ENCODE data around the gene ADAM19.

Gene ADAM19

DNA sequence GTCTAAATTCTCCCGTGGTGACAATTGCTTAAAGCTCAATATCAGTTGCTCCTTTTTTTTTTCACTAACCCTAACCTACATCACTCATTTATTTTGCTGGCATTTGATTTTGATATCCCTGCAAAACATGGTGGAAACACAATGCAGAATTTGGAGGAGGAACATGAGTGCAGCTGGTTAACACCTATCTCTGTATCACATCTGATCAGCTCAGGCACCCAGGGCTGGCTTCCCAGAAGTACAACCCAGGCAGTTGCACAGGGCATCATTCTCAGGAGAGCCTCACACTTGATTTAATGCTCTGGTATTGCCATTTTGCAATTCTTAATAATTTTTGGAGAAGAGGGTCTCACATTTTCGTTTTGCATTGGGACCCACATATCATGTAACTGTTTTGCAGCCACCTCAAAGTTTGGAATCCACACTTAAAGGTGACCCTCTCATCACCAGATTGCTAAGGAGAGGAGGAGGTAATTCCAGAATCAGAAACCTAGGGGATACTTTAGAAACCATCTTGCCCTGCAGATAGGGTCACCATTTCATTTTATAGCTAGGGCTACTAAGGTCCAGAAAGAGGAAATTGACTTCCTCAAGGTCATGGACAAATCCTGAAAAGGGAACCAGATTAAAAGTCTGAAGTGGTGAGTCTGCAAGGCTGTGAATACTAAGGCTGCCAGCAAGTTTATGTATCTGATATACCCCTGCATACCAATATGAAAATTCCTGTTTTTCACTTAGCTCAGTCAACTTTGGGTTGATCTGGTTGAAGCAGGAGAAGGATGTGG is 19.3 kb upstream of the ADAM19 start:
- Histone ChIP-seq H3K4me3 (ENCODE audit: low read length) (no peak overlapping the region), H3K9ac (ENCODE audit: low read length) (no peak overlapping the region), H3K9me3 (ENCODE audit: control insufficient read depth, low read length) (peaks cover 5% of the 10 kb centered on the region), H3K36me3 (ENCODE audit: control insufficient read depth, insufficient read depth, low read length, severe bottlenecking) (no peaks in the 10 kb centered on the region), H3K4me1 (ENCODE audit: control insufficient read depth, insufficient read depth, low read length) (no peaks in the 10 kb centered on the region), H3K27me3 (replicated peaks; ENCODE audit: control insufficient read depth, insufficient read depth, low read length) (no peaks in the 10 kb centered on the region)
- DNase-seq (ENCODE audit: low read depth), result no peak

DNA sequence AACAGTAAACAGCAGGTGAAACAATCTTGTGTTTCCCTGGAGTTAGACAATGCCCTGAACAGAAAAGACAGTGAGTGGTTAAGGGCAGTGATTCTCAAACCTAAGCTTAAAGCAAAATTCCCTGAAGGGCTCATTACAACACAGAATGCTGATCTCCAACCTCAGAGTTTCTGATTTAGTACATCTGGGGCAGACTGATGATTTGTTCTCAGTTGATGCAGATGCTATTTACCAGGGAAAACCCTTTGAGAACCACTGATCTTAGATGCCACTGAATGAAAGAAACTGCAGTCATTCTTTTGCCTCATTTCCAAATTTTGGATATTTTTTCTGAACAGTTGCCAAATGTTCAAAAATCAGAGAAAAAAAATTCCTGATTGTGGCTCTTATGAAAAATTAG is 18.7 kb upstream of the ADAM19 start:
- Histone ChIP-seq H3K9me3 (ENCODE audit: control insufficient read depth, low read length) (peaks cover 5% of the 10 kb centered on the region), H3K4me3 (ENCODE audit: low read length) (no peak overlapping the region), H3K27me3 (replicated peaks; ENCODE audit: control insufficient read depth, insufficient read depth, low read length) (no peaks in the 10 kb centered on the region), H3K4me1 (ENCODE audit: control insufficient read depth, insufficient read depth, low read length) (no peaks in the 10 kb centered on the region), H3K36me3 (ENCODE audit: control insufficient read depth, insufficient read depth, low read length, severe bottlenecking) (no peaks in the 10 kb centered on the region), H3K9ac (ENCODE audit: low read length) (no peak overlapping the region)
- DNase-seq (ENCODE audit: low read depth), result peak; percentile 32

DNA sequence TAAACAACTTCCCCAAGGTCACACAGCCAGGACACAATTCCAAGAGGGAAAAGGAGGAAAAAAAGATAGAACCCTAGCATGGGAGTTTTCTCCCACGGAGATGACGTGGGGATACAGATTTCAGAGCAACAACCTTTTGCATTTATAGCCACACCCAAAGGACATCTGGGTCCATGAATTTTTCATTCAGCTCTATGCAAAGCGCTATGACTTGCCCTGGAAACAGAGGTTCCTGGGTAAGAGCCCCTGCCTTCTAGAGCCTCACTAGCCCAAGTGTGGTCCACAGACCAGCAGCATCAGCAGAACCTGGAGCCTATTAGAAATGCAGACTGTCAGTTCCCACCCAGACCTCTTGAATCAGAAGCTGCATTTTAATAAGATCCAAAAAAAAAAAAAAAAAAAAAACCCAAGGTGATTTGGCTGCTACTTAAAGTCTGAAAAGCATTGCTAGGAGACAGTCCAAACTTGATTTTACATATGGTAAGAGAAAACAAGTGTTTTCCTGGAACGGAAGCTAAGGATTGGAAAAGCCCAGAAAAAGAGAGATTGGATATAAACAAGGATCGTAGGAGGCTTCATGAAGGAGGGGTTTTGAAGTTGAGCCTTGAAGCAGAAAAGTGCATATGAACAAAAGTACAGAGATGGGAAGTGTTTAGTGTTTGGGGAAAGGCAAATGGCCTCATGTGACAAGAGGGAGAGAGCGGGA is 17.6 kb upstream of the ADAM19 start:
- H3K27me3 ChIP-seq (replicated peaks; ENCODE audit: control insufficient read depth, insufficient read depth, low read length), result no peaks in the 10 kb centered on the region
- peaks cover 5% of the 10 kb centered on the region for H3K9me3 ChIP-seq (ENCODE audit: control insufficient read depth, low read length)
- H3K4me3 ChIP-seq (ENCODE audit: low read length), result no peak overlapping the region
- no peaks in the 10 kb centered on the region for H3K4me1 ChIP-seq (ENCODE audit: control insufficient read depth, insufficient read depth, low read length)
- DNase-seq (ENCODE audit: low read depth), result no peak
- H3K36me3 ChIP-seq (ENCODE audit: control insufficient read depth, insufficient read depth, low read length, severe bottlenecking), result no peaks in the 10 kb centered on the region
- no peak overlapping the region for H3K9ac ChIP-seq (ENCODE audit: low read length)

DNA sequence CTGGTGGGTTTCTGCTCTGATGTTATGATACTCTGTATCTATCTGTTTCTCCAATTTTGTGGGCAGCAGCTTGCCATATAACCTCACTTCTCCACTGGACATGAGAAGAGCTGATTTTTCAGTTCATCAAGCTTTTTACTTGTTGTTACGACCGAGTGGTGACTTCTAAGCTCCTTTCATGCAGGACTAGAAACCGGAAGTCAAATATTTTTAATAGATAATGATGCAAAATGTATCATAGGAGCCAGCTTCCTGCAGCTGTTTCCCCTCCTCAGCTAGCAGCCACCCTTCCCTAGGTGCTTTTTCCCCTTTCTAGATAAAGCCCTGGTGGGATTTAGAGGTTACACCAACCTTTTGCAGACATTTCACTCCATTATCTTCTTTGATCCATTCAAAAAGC is 17.0 kb upstream of the ADAM19 start:
- Histone ChIP-seq H3K4me3 (ENCODE audit: low read length) (no peak overlapping the region), H3K36me3 (ENCODE audit: control insufficient read depth, insufficient read depth, low read length, severe bottlenecking) (no peaks in the 10 kb centered on the region), H3K9me3 (ENCODE audit: control insufficient read depth, low read length) (peaks cover 5% of the 10 kb centered on the region), H3K9ac (ENCODE audit: low read length) (no peak overlapping the region), H3K27me3 (replicated peaks; ENCODE audit: control insufficient read depth, insufficient read depth, low read length) (no peaks in the 10 kb centered on the region), H3K4me1 (ENCODE audit: control insufficient read depth, insufficient read depth, low read length) (no peaks in the 10 kb centered on the region)
- DNase-seq (ENCODE audit: low read depth), result no peak

DNA sequence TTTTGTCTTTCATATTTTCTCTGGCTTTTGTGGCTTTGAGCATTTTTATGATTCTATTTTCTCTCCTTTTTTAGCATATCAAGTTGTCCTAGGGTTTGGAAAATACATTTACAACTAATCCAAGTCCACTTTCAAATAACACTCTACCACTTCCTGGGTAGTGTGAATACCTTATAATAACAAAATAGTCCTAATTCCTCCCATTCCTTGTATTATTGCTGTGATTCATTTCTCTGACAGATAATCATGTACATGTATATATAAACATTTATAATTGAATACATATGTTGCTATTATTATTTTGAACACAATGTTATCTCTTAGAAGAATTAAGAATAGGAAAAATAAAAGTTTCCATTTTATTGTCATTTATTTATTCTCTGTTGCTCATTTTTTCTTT is 14.9 kb upstream of the ADAM19 start:
- H3K36me3 ChIP-seq (ENCODE audit: control insufficient read depth, insufficient read depth, low read length, severe bottlenecking), result no peaks in the 10 kb centered on the region
- peaks cover 5% of the 10 kb centered on the region for H3K9me3 ChIP-seq (ENCODE audit: control insufficient read depth, low read length)
- no peak overlapping the region for H3K9ac ChIP-seq (ENCODE audit: low read length)
- peak; percentile 16 for DNase-seq (ENCODE audit: low read depth)
- H3K4me3 ChIP-seq (ENCODE audit: low read length), result no peak overlapping the region
- no peaks in the 10 kb centered on the region for H3K4me1 ChIP-seq (ENCODE audit: control insufficient read depth, insufficient read depth, low read length)
- no peaks in the 10 kb centered on the region for H3K27me3 ChIP-seq (replicated peaks; ENCODE audit: control insufficient read depth, insufficient read depth, low read length)

DNA sequence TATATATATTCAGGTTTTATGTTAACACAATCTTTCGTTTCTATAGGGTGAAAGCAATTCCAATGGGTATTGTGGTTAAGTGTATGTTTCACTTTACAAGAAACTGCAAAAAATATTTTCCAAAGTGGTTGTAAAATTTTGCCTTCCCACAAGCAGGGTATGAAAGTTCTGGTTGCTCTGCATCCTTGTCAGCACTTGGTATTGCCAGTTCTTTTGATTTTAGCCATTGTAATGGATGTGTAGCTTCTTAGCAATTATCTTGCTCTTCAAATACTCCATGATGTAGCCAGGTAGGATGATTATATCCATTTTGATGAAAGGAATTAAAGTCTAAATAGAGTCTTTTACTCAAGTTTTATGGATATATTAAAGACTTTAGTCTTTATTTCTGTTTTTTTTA is 9.1 kb upstream of the ADAM19 start:
- Histone ChIP-seq H3K9ac (ENCODE audit: low read length) (no peak overlapping the region), H3K4me1 (ENCODE audit: control insufficient read depth, insufficient read depth, low read length) (no peaks in the 10 kb centered on the region), H3K27me3 (replicated peaks; ENCODE audit: control insufficient read depth, insufficient read depth, low read length) (no peaks in the 10 kb centered on the region), H3K9me3 (ENCODE audit: control insufficient read depth, low read length) (peaks cover 7% of the 10 kb centered on the region), H3K36me3 (ENCODE audit: control insufficient read depth, insufficient read depth, low read length, severe bottlenecking) (no peaks in the 10 kb centered on the region), H3K4me3 (ENCODE audit: low read length) (no peak overlapping the region)
- DNase-seq (ENCODE audit: low read depth), result no peak

DNA sequence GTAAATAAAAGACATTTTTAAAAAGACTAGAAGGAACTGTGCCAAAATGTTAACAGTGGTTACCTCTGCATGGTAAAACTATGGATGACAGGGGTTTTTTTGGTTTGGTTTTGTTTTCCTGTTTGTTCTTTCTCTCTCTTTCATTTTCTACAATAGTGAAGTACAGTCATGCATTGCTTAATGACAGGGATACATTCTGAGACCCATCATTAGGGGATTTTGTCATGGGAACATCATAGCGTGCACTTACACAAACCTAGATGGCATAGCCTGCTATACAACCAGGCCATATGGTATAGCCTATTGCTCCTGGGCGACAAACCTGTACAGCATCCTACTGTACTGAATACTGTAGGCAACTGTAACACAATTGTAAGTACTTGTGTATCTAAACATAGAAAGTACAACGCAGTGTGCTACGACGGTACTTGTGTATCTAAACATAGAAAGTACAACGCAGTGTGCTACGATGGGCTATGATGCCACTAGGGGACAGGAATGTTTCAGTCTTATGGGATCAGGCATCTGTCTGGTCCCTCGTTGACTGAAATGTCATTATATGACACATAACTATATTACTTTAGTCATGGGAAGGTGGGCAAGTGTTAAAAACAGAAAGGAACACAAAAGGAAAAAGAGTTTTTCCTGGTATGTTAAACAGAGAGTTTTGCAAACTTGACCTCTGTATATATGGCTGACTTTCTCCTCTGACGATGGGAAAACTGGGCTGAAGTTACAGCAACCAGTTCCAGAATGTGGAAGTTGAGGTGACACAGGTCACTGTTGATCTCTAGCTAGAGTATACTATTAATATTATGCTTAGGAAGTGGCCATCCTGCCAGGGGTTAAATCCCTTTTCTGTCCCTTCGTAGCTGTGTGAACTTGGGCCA is 7.4 kb upstream of the ADAM19 start:
- no peak overlapping the region for H3K4me3 ChIP-seq (ENCODE audit: low read length)
- H3K27me3 ChIP-seq (replicated peaks; ENCODE audit: control insufficient read depth, insufficient read depth, low read length), result no peaks in the 10 kb centered on the region
- H3K4me1 ChIP-seq (ENCODE audit: control insufficient read depth, insufficient read depth, low read length), result no peaks in the 10 kb centered on the region
- peaks cover 7% of the 10 kb centered on the region for H3K9me3 ChIP-seq (ENCODE audit: control insufficient read depth, low read length)
- DNase-seq (ENCODE audit: low read depth), result no peak
- H3K36me3 ChIP-seq (ENCODE audit: control insufficient read depth, insufficient read depth, low read length, severe bottlenecking), result no peaks in the 10 kb centered on the region
- no peak overlapping the region for H3K9ac ChIP-seq (ENCODE audit: low read length)

DNA sequence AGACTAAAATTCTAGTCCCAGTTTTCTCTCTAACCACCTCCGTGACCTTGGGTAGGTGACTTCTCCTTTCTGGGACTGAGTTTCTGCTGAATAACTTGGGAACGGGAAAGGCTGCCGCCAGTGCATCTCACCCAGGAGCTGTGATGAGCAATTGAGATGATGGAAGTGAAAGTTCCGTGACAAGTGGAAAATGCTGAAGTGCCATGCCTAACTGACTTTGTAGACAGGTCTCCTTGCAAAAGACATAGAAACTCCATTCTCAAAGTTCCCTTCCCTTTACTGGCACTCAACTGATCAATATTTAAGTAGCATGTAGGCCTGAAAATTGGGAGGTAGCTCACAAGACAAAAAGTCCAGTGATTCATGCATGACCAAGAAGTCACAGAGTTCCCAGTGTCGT is 6.3 kb upstream of the ADAM19 start:
- no peak for DNase-seq (ENCODE audit: low read depth)

DNA sequence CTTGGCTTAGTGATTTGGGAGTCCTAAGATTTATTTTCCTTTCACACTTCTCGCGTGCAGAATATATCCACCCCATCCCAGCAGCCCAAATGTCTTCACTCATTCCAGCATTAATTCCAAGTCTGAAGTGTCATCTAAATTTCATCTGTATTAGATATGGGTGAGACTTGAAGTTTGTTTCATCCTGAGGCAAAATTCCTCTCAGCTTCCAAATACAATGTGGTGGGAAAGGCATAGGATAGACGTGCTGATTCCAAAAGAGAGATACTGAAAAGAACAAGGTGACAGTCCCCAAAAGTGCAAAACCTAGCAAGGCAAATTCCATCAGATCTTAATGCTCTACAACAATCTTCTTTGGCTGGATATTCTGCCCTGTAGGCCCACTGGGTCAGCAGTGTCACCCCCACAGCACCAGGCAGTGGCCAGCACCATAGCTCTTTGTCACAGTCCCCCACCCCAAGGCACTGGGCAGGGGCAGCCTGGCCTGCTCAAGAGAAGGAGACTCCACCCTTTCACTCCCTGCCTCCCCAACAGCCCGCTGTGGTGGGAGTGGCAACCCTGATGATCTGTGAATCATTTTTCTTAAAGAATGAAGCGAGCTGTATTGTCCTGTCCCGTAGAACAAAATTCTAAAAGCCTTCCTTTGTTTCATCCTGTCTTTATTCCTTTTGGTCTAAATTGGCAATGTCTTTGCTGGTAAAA is 2.7 kb upstream of the ADAM19 start:
- Histone ChIP-seq H3K4me3 (ENCODE audit: low read length) (no peak overlapping the region), H3K4me1 (ENCODE audit: control insufficient read depth, insufficient read depth, low read length) (peaks cover 11% of the 10 kb centered on the region)
- no peak for DNase-seq (ENCODE audit: low read depth)

More for the DNA sequence above, 6.3 kb upstream of the ADAM19 start:
- H3K36me3 ChIP-seq (ENCODE audit: control insufficient read depth, insufficient read depth, low read length, severe bottlenecking), result no peaks in the 10 kb centered on the region
- H3K9ac ChIP-seq (ENCODE audit: low read length), result no peak overlapping the region
- H3K4me3 ChIP-seq (ENCODE audit: low read length), result no peak overlapping the region
- peaks cover 7% of the 10 kb centered on the region for H3K9me3 ChIP-seq (ENCODE audit: control insufficient read depth, low read length)
- H3K4me1 ChIP-seq (ENCODE audit: control insufficient read depth, insufficient read depth, low read length), result no peaks in the 10 kb centered on the region
- H3K27me3 ChIP-seq (replicated peaks; ENCODE audit: control insufficient read depth, insufficient read depth, low read length), result no peaks in the 10 kb centered on the region

DNA sequence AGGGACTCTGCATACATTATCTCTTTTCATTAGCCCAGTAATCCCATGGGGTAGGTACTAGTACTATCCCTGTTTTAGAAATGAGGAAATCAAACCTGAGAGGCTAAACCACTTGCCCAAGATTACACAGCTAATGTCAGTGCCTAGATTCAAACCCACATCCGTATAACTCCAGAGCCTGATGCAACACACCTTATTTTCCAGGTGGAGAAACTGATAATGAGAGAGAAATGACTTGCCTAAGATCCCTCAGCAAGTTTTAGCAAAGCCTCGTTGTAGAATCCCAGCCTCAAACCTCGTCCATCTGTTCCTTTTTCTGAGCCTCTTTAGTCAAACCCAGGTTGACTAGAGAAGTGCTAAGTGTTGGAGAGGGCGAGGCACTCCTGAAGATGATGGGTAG is 1.1 kb upstream of the ADAM19 start:
- Histone ChIP-seq H3K4me3 (ENCODE audit: low read length) (no peak overlapping the region), H3K4me1 (ENCODE audit: control insufficient read depth, insufficient read depth, low read length) (peaks cover 11% of the 10 kb centered on the region), H3K27me3 (replicated peaks; ENCODE audit: control insufficient read depth, insufficient read depth, low read length) (no peaks in the 10 kb centered on the region), H3K9ac (ENCODE audit: low read length) (no peak overlapping the region), H3K9me3 (ENCODE audit: control insufficient read depth, low read length) (no peaks in the 10 kb centered on the region), H3K36me3 (ENCODE audit: control insufficient read depth, insufficient read depth, low read length, severe bottlenecking) (no peaks in the 10 kb centered on the region)
- no peak for DNase-seq (ENCODE audit: low read depth)

More for the DNA sequence above, 2.7 kb upstream of the ADAM19 start:
- Histone ChIP-seq H3K27me3 (replicated peaks; ENCODE audit: control insufficient read depth, insufficient read depth, low read length) (no peaks in the 10 kb centered on the region), H3K9ac (ENCODE audit: low read length) (no peak overlapping the region), H3K36me3 (ENCODE audit: control insufficient read depth, insufficient read depth, low read length, severe bottlenecking) (no peaks in the 10 kb centered on the region), H3K9me3 (ENCODE audit: control insufficient read depth, low read length) (no peaks in the 10 kb centered on the region)
